NCI-H748 (cell line): ENCODE measurements around the gene TGM4.

Experiments
- DNase-seq: peaks from one replicate; lab custom pipeline; 2025; ENCODE audit not compliant: unreplicated experiment; lab: John Stamatoyannopoulos, UW

Gene TGM4

DNA sequence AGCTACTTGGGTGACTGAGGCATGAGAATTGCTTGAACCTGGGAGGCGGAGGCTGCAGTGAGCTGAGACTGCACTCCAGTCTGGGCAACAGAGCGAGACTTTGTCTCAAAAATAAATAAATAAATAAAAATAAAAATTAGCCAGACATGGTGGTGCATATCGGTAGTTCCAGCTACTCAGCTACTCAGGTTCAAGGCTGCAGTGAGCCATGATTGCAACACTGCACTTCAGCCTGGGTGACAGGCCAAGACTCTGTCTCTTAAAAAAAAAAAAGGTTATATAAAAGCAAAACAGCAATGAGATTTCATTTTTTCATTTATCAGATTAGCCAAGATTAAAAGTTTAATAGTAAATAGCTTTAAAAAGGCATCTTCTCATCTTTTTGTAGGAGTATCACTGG, 2.9 kb downstream of the TGM4 start:
- no peak for DNase-seq

DNA sequence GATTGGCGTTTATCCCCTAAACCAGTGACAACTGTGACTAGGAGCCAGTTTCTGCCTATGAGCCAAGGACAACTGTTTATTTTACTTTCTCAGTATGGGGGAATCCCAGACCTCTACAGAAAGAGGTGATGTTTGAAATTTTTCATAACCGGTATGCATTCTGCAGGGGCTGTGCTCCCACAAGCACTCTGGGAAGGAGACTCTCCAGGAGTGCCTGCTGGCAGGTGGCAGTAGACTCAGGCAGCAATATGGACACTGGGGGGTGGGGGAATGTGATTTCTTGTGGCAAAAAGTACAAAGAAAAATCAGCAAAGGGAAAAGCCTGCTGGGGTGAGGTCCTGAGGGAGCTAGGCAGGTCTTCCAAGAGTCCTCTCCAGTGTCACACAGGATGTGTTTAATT, 5.9 kb downstream of the TGM4 start:
- no peak for DNase-seq

DNA sequence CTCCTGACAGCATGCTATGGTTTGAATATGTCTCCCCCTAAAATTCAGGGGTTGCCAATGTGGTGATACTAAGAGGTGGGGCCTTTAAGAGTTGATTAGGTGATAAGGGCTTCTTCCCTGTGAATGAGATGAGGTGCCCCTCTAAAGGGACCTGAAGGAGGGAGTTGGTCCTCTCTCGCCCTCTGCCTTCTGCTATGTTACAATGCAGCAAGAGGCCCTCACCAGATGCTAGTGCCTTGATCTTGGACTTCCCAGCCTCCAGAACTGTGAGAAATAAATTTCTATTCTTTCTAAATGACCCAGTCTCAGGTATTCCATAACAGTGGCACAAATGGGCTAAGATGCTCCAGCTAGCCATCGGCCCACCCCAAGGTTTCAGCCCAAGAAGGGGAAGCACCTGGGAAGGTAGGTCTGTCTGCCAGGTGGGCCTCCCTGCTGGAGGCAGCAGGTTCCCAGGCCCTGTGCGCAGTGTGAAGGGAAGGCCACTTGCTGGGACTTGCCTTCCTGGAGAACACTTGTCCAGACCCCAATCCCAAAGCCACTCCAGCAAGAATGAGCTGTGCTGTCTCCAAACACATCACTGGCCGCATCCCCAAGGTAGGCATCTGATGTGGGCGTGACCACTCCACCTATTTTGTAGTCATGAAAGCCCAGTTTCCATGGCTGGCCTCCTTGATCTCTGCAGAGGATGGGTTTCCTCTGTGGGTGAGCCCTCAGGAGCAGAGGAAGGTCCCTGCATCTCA, 9.0 kb downstream of the TGM4 start:
- no peak for DNase-seq

DNA sequence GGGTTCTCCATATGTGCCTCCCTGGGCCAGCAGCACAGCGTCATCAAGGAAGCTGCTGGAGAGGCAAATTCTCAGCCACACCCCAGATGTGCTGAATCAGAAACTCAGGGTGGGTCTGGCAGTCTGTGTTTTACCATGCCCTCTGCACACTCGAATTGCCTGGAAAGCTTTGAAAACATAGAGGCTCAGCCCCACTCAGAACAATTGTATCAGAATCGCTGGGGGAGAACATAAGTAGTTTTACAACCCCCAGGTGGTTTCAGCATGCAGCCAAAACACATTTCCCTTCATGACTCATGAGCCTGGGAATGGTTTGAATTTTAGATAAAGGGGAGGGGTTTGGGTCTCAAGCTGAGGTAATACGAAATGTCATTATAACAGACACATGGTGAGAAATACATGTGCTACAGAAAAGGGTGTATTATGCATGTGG, 9.6 kb downstream of the TGM4 start:
- DNase-seq: no peak

DNA sequence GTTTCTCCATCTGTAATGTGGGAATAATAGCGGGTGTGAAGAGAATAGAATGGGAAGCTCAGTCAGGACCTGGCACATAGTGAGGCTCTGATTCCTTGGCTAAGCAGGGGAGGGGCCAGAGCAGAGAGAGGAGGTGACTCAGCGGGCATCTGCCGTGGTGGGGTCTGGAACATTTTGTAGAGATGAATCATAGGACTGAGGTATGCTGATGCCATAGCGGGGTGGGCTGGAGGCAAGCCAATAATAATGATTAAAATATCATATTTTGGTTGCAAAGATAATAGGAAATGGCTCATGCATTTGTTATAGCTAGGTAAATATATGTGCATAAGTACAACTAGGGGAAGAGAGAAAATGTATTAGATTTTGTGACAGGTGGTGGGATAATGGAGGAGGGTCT, 11.2 kb downstream of the TGM4 start:
- DNase-seq: no peak

DNA sequence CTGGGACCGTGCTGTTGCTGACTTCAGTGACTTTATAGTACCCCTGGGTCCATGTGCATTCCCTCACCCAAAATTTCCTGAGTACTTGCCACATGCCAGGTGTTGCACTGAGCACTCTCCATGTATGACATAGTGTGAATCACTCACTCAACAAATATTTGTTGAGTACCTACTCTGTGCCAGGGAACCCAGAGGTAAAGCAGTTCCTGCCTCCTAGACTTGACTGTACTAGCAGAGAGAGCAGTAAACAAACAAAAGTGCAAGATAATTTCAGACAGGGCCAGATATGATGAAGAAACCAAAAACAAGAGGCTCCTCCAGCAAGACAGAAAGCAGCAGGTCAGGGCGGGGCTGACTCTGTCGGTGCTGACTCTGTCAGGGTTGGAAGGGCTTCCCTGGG, 12.2 kb downstream of the TGM4 start:
- no peak for DNase-seq

DNA sequence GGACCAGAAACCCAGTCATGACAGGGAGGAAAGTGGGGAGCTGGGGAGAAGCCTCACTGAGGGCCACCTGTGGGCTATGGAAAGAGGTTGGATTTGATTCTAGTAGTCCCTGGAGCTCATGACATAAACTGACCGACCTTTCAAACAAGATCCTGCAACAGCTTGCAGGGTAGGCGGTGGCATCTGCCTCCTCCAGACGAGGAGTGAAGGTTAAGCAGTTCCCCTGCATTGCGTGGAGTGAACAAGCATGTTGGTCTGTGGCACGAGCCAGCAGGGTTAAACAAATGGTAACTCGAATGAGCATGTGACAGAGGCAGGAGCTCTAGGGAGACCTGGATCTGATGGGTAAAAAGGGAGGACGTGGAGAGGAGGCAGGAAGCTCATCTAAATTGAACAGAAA, 12.7 kb downstream of the TGM4 start:
- DNase-seq: no peak

DNA sequence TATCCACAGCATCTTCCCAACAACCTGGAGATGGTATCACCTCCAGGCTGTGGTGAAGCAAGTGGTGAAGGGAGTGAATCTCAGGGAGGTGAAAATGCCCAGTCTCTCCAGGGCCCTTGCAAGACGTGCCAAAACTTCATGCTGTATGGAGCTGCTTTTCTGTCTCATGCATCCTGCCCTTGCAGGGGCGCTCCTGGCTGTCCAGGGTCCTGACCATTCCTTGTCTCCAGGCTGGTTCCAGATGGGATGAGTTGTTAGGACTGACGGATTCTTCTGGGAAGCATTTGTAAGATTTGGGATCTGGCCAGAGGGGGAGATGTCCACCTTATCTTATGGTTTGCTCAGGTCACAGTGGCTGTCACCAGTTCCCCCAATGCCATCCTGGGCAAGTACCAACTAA, 15.8 kb downstream of the TGM4 start:
- DNase-seq: no peak

DNA sequence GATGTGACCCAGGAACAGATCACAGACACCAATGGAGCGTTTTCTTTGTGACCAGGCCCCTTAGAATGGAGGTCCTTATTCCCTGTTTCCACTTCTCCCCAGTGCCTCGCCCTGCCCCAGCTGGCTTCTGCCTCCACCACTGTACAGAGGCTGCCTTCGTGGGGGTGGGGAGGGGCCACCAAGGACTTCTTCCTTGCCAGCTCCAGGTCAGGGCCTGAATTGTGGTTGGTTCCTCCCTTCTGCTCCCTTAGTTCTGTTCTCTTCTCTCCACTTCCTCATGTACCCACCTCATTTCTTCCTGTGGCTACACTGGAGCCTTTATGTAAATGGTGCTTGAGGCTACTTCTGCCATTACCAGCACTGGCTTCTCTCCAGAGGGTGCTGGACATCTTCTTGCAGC, 16.4 kb downstream of the TGM4 start:
- DNase-seq: no peak

DNA sequence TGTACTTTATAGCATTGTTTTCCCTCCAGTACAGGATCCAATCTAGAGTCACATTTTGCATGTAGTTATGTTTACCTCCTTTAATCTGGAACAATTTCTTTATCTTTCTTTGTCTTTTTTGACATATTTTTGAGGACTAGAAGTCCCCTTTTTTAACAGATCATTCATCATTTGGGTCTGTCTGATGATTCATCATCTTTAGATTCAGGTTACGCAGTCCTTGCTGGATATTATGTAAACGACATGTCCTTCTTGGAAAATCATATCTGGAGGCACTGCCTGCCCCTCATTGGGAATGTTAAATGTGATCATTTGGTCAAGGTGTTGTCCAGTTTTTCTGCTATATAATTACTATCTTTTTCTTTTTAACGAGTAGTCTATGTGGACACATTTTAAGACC, 18.3 kb downstream of the TGM4 start:
- DNase-seq: no peak

DNA sequence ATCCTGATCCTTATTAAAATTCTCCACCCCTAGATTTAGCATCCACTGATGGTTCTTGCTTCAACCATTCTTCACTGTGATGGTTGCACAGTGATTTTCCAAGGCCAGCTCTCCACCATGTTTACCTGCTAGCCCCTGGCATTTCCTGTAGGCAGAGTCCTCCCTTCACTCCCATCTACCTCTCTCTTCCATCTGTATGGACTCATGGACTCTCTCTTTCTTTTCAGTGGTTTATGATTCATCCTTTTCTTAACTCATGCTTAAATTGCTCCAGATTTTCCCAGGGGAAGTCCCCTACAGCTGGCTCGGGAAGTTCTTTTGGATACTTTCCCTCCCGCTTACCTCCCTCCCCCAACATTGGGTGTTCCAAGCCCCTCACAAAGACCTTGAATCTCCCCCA, 18.7 kb downstream of the TGM4 start:
- DNase-seq: no peak

DNA sequence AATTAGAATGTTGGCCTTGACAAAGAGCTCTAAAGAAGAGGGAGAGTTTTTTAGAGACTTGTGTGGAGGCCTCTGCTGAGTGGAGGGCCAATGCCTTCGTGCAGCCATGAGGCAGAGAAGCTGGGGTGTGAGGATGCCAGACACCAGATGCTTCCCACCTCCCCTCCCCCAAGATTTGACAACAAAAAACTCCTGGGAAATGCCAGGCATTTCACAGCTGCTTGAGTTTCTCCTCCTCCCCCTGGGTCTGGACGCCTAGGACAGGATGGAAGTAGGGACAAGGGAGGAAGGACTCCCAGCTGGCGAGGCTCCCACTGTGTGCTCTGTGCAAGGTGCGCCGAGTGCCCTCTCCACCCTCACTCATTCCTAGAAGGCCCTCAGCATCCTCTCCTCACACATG, 20.1 kb downstream of the TGM4 start:
- DNase-seq: no peak

DNA sequence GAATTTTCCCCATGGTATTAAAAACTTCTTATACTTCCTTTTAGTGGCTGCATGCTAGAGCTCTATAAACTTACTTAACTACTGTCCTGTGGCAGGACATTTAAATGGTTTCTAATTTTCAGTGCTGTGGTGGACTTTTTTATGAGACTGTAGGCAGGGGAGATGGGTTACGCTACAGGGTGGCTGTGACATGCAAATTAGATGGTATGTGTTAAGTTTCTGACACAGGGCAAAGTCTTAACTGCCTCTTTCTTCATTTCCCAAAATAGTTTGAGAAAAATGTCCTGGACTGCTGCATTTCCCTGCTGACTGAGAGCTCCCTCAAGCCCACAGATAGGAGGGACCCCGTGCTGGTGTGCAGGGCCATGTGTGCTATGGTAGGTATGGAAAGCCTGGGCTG, 22.0 kb downstream of the TGM4 start:
- DNase-seq: no peak

DNA sequence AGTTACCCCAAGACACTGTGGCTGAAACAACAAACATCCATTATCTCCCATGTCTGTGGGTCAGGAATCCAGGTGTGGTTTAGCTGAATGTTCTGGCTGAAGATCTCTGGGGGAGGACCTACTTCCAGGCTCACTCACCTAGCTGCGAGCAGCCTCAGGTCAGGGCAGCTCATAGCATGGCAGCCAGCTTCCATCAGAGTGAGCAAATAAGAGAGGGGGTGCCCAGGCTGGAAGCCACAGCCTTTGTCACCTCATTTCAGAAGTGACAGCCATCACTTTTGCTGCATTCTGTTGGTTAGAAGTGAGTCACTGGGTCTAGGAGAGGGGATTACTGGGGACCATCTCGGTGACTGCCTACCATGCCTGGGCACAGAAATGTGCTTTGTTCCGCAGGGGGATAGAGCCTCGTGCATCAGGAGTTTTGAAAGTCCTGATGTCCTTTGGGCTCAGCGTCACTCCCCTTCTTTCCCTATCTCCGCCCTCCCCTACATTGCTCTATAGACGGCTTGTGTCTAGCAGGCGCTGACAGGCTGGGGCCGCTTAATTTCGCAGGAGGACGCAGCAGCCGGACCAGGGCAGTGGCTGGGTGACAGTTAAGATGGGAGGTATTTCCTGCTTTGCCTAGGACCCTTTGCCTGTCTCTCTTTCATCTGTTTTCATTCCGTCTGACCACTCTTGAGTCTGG, 25.4 kb downstream of the TGM4 start:
- no peak for DNase-seq

DNA sequence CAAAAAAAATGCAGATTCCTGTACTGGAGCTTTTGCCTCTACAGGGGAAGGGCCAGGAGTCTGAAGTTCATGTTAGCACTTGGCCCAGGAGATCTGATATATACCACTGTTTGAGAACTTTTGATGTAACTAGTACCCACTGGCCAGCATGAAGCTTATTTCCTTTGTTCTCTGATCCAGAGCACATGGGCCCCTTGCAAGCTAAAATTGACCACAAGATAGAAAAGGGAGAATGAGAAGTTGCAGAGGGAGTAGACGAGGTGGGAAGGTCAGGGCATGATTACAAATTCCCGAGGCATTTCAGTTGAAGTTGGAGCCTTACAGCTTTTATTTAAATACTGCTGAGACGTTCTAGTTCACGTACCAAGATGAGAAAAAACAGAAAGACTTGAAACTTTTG, 28.2 kb downstream of the TGM4 start:
- DNase-seq: no peak

DNA sequence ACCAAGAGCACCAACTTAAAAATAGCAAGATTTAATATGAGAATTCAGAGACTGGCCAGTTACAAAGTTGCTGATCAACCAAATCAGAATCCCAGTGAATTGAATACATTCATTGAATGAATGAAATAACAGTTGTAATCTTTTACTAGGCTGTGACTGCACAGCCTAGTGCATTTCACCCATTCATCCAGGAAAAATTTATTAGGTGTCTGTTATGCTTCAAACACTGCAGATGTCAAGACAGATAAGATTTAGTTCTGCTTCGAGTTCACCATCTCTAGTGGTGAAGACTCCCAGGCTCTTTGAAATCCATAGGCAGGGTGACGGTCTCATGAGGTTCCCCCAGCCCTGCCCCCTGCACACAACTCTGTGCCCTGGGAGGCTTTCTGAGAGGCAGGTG, 28.9 kb downstream of the TGM4 start:
- no peak for DNase-seq

DNA sequence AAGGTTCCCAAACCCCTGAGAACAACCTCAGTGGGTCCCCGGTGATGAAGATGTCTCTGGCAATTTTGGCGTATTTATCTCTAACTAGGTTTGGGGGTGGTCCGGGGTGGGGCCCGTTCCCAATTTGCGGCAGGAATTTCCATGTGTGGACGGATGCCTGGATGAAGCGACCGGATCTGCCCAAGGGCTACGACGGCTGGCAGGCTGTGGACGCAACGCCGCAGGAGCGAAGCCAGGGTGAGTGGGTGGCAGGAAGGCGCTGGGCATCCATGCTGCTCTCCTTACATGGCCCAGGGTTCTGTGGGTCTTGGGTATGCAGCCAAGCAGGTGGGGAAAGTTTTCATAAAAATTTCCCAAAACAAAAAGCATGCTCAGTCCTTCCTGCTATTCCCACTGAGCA, 29.3 kb downstream of the TGM4 start:
- no peak for DNase-seq

DNA sequence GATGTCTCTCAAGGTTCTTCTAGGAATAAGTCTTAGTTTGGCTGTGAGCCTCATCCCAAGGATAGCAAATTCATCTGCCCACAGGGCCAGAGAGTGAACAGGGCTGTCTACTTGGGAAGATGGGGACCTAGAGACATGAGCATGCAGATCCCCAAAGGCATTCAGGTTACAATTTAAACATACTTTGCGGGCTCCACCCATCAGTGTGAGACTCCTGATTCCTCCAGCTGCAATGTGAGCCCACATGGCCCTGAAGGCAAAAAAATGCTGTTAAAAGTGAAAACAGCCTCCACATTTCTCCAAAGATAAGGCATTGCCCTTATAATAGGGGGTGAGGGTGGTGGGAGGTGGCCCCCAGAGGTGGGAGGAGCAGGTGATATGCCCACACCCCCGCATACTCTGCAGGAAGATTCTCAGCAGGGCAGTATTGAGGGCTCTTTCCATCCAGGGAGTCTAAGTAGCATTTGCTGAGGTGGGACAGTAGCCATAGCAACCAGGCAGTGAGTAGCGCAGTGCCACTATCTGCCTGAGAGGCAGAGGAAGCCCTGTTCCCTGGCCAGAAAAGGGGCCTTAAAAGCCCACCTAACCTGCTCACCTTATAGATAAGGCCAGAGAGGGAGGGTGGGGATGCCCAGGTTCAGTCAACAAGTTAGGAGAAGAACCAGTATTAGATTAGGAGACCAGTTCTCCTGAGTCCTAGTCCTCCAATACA, 31.2 kb downstream of the TGM4 start:
- peak; percentile 26 for DNase-seq

DNA sequence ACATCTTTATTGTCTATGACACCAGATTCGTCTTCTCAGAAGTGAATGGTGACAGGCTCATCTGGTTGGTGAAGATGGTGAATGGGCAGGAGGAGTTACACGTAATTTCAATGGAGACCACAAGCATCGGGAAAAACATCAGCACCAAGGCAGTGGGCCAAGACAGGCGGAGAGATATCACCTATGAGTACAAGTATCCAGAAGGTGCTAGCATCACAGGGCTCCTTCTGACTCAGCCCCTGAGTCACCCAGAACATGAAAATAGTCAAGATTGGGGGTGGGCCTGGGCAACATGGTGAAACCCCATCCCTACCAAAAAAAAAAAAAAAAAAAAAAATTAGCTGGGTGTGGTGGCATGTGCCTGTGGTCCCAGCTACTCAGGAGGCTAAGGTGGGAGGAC, 32.6 kb downstream of the TGM4 start:
- no peak for DNase-seq

DNA sequence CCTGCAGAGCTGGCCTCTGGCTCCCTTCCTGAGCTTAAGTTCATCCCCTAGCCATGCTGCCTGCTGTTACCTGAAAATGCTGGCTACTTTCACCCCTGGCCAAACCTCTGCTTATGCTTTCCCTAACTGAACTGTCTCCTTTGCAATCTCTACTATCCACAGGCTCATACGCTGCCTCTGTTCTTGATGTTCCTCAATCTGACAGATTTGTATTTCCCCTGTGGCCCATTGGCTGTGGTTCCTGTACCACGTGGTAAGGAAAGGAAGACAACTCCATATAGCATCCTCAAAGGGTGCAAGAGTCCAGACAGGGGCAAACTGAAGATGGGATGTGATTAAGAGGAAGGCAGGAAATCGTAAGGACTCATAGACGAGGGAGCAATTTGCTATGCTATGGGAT, 33.2 kb downstream of the TGM4 start:
- no peak for DNase-seq

DNA sequence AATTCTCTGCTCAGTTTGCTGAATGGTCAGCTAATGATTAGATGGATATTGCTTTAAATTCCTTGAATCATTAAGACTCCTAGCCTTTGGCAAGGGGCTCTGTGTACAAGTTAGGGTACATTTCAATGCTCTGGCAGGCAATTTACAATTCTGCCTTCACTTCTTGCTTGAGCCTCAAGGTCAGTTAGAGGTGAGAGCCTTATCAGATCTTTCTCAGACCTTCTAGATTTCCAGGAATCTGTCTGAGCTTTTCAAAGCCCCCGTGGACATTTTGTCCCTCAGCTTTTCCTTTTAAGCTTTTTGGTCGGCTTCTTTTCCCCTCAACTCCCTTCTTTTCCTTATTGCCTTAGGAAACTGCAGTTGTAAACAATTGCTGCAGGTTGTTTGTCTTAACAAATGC, 34.7 kb downstream of the TGM4 start:
- DNase-seq: no peak

DNA sequence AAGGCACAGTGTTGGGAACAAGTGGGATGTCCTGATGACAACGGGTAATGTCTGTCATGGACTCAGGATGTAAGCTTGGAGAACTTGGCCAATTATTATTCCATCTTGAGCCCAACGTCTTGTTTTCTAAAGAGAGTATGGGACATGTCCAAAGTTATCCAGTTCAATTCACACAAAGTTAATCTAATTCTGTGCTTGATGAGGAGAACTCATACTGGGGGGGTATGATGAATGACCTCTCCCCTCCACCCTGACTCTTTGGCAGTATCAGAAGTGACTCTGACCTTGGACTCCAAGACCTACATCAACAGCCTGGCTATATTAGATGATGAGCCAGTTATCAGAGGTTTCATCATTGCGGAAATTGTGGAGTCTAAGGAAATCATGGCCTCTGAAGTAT, 36.3 kb downstream of the TGM4 start:
- DNase-seq: no peak
